ENCODE results near the gene TNK1.

Gene TNK1

DNA sequence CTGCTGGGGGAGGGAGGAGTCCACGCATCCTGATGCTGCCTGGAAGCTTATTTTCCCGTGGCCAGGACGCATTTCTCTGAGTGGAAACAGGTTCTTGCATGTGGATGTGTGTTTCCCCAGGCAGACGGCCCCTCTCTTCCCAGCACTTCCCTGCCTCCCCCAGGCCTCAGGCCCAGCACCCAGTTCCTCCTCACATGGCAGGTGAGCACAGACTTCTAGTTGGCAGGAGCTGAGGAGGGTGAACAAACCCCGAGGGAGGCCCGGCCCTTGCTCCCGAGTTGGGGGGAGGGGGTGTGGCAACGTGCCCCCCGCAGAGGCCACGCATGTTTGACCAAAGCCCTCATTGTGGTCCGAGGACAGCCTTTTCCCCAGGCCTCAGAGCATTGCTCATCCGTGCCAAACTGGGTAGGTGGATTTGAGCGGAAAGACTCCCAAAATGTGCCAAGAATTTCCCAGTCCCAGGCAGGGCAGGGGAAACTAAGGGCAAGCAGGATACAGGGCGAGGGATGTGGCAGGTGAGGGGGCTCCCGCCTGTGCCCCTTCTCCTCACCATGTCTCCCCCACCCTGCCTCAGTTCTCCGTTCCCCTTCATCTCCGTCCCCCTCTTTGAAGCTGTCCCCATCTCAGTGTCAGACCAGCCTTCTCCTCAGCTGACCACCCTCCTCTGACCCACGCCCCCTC is 37.7 kb downstream of the TNK1 start:
- peaks cover 27% of the 10 kb centered on the region for H3K36me3 ChIP-seq (ENCODE audit: insufficient read depth, low read depth, low read length)
- no peak overlapping the region for H3K4me3 ChIP-seq (ENCODE audit: low read length)
- H3K27me3 ChIP-seq (ENCODE audit: insufficient read depth, low read length): no peaks in the 10 kb centered on the region
- no peak overlapping the region for H3K27ac ChIP-seq (ENCODE audit: low read length)
- no peaks in the 10 kb centered on the region for H3K9me3 ChIP-seq (ENCODE audit: insufficient read depth, low read depth, low read length)
- H3K4me1 ChIP-seq (ENCODE audit: insufficient read depth, low read length): peaks cover 6% of the 10 kb centered on the region
- no peak overlapping the region for H3K9ac ChIP-seq (ENCODE audit: low read depth, low read length)

DNA sequence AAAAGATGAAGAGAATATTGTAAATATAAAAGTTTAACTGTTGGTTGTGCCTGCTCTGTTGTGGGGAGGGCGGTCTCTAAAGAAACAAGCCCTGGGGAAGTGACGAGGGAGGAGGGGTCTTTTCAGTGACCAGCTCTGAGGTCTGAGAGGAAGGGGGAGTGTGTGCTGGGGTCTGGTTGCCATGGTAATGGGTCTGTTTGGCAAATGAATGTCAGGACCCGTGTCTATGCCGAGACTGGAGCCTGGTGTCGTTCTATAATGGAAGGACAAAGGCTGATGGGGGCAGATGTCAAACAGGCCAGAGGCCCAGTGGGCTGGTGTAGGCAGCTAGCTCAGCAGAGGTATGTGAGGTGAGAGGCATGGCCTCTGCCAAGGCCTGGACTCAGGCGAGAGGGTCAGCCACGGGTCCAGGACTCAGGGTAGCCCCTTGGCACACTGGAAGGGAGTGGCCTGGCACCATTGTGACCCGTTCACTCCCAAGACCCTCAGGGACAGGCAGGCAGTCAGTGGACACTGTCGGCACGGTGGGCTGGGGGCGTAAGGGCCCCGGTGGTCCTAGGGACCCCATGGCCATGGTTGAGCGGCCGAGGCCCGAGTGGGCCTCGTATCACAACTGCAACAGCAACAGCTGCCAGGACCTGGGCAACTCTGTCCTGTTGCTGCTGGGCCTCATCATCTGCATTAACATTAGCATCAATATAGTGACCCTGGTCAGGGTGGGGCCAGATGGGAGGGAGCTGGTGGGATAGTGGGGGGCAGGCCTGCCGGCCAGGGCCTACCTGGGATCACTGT is 39.1 kb downstream of the TNK1 start, which contains the start of gene SPEM1:
TSS of gene SPEM1 (plus strand) at position 506 of the 792 bp plus-strand sequence. CDS start at position 567, 61 bp downstream.
- H3K4me3 ChIP-seq (ENCODE audit: low read length): no peak within 1 kb of the TSS
- no peak within 1 kb of the TSS for H3K9ac ChIP-seq (ENCODE audit: low read depth, low read length)
- no peaks in the 10 kb centered on the region for H3K9me3 ChIP-seq (ENCODE audit: insufficient read depth, low read depth, low read length)
- H3K27me3 ChIP-seq (ENCODE audit: insufficient read depth, low read length): no peaks in the 10 kb centered on the region
- peaks cover 22% of the 10 kb centered on the region for H3K36me3 ChIP-seq (ENCODE audit: insufficient read depth, low read depth, low read length)
- H3K27ac ChIP-seq (ENCODE audit: low read length): no peak within 1 kb of the TSS
- H3K4me1 ChIP-seq (ENCODE audit: insufficient read depth, low read length): peaks cover 6% of the 10 kb centered on the region

DNA sequence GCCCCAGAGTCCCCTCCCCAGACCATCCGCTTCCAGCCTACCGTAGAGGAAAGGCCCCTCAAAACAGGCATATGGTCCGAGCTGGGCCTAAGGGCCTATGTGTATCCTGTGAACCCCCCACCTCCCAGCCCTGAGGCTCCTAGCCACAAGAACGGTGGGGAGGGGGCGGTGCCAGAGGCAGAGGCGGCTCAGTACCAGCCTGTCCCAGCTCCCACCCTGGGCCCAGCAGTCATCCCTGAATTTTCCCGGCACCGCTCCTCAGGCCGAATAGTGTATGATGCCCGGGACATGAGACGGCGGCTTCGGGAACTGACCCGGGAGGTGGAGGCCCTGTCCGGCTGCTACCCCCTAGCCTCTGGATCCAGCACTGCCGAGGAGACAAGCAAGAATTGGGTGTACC is 40.3 kb downstream of the TNK1 start:
- Histone ChIP-seq H3K36me3 (ENCODE audit: insufficient read depth, low read depth, low read length) (peaks cover 11% of the 10 kb centered on the region), H3K27me3 (ENCODE audit: insufficient read depth, low read length) (no peaks in the 10 kb centered on the region), H3K4me3 (ENCODE audit: low read length) (no peak overlapping the region), H3K4me1 (ENCODE audit: insufficient read depth, low read length) (peaks cover 6% of the 10 kb centered on the region), H3K9me3 (ENCODE audit: insufficient read depth, low read depth, low read length) (no peaks in the 10 kb centered on the region), H3K27ac (ENCODE audit: low read length) (no peak overlapping the region), H3K9ac (ENCODE audit: low read depth, low read length) (no peak overlapping the region)

DNA sequence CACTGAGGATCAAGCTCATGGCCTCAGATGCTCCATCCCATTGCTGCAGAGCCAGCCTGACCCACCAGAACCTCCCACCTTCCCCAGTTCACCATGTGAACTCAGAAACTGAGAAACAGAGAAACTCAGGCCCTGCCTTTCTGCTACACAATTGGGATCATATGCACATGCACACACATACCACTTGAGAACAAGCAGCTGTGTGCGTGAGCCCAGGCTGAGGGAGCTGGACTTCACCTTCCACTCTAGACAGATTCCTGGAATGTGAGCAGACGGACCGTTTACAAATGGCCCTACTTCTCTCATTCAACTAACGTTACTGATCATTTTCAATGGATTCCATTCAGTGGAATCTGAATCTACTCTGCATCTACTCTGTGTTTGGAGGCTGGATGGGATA is 42.8 kb downstream of the TNK1 start:
- Histone ChIP-seq H3K36me3 (ENCODE audit: insufficient read depth, low read depth, low read length) (no peaks in the 10 kb centered on the region), H3K9me3 (ENCODE audit: insufficient read depth, low read depth, low read length) (no peaks in the 10 kb centered on the region), H3K4me1 (ENCODE audit: insufficient read depth, low read length) (peaks cover 2% of the 10 kb centered on the region), H3K27me3 (ENCODE audit: insufficient read depth, low read length) (no peaks in the 10 kb centered on the region), H3K27ac (ENCODE audit: low read length) (no peak overlapping the region), H3K9ac (ENCODE audit: low read depth, low read length) (no peak overlapping the region), H3K4me3 (ENCODE audit: low read length) (no peak overlapping the region)

DNA sequence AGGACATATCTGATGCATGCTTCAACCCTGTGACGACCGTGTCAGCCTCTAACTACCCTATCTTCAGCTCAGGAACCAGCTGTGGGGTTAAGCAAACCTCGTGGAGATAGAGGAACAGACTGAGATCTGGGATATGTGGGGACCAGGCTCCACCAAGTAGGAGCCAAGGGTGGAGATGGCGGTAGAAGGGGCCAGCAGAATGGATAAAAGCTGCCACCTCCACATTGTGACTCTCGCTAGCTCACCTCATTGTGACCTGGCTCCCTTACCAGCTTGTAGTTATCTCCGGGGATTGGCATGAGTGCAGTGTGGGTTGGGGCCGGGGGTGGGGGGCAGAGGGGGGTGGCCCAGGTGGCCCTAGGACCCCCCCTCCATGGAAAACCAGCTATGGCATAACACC is 44.4 kb downstream of the TNK1 start, which contains the start of gene SPEM2:
TSS of gene SPEM2 (plus strand) at position 301 of the 400 bp plus-strand sequence. CDS start at position 374, 73 bp downstream.
- no peaks in the 10 kb centered on the region for H3K9me3 ChIP-seq (ENCODE audit: insufficient read depth, low read depth, low read length)
- H3K4me1 ChIP-seq (ENCODE audit: insufficient read depth, low read length): no peaks in the 10 kb centered on the region
- H3K27me3 ChIP-seq (ENCODE audit: insufficient read depth, low read length): no peaks in the 10 kb centered on the region
- H3K27ac ChIP-seq (ENCODE audit: low read length): no peak within 1 kb of the TSS
- no peak within 1 kb of the TSS for H3K9ac ChIP-seq (ENCODE audit: low read depth, low read length)
- no peak within 1 kb of the TSS for H3K4me3 ChIP-seq (ENCODE audit: low read length)
- H3K36me3 ChIP-seq (ENCODE audit: insufficient read depth, low read depth, low read length): no peaks in the 10 kb centered on the region

DNA sequence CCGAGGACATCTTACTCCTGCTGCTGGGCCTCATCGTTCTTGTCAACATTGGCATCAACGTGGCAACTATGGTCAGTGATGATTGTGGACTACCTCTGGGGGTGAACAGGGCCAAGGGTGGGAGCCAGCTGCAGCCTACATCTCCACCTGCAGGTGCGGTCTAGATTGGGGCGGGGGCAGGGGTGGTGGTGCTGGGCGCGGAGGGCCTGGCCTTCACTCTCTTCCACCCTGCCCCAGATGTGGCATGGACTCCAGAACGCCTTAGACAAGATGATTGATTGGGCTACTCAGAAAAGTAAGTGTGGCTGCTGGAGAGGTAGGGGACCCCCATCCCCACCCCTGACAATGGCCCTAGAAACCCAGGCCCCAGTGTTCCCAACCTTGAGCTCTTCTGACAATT is 44.9 kb downstream of the TNK1 start:
- Histone ChIP-seq H3K4me3 (ENCODE audit: low read length) (no peak overlapping the region), H3K9me3 (ENCODE audit: insufficient read depth, low read depth, low read length) (no peaks in the 10 kb centered on the region), H3K4me1 (ENCODE audit: insufficient read depth, low read length) (no peaks in the 10 kb centered on the region), H3K27me3 (ENCODE audit: insufficient read depth, low read length) (no peaks in the 10 kb centered on the region), H3K27ac (ENCODE audit: low read length) (no peak overlapping the region), H3K36me3 (ENCODE audit: insufficient read depth, low read depth, low read length) (no peaks in the 10 kb centered on the region), H3K9ac (ENCODE audit: low read depth, low read length) (no peak overlapping the region)

DNA sequence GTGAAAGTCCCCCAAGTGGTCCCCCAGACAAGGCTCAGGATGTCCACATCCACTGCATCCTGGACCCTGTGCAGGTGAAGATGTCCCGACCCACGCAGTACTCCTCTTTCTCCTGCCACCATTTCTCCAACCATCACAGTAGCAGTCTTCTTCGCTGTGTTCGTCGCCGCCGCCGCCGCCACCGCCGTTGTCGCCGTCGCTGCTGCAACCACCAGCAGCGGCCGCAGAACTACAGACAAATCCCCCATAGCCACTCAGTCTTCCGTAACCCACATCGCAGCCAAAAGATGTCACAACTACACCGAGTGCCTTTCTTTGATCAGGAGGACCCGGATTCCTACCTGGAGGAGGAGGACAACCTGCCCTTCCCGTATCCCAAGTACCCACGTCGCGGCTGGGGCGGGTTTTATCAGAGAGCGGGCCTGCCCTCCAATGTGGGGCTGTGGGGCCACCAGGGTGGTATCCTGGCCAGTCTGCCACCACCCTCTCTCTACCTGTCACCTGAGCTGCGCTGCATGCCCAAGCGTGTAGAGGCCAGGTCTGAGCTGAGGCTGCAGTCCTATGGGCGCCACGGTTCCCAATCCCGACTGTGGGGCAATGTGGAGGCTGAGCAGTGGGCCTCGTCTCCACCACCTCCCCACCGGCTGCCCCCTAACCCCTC is 45.4 kb downstream of the TNK1 start:
- H3K4me1 ChIP-seq (ENCODE audit: insufficient read depth, low read length): no peaks in the 10 kb centered on the region
- no peak overlapping the region for H3K4me3 ChIP-seq (ENCODE audit: low read length)
- no peaks in the 10 kb centered on the region for H3K36me3 ChIP-seq (ENCODE audit: insufficient read depth, low read depth, low read length)
- no peak overlapping the region for H3K27ac ChIP-seq (ENCODE audit: low read length)
- H3K9ac ChIP-seq (ENCODE audit: low read depth, low read length): no peak overlapping the region
- H3K27me3 ChIP-seq (ENCODE audit: insufficient read depth, low read length): no peaks in the 10 kb centered on the region
- no peaks in the 10 kb centered on the region for H3K9me3 ChIP-seq (ENCODE audit: insufficient read depth, low read depth, low read length)

DNA sequence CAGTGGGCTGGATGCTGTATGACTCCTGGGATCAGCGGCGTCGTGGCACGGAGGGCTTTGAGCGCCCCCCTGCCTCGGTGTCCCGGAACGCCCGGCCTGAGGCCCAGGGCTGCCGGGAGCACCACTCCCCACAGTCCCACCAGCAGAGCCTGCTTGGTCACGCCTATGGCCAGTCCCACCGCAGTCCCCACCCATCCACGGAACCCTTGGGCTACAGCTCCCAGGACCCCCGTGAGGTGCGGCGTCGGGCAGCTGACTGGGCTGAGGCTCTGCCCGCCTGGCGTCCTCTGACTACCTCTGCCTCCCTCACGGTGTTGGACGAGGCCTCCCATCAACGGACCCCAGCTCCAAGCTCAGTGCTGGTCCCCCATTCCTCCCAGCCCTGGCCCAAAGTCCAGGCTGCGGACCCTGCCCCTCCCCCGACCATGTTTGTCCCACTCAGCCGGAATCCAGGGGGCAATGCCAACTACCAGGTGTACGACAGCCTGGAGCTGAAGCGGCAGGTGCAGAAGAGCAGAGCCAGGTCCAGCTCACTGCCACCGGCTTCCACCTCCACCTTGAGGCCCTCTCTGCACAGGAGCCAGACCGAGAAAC is 46.1 kb downstream of the TNK1 start:
- Histone ChIP-seq H3K9me3 (ENCODE audit: insufficient read depth, low read depth, low read length) (no peaks in the 10 kb centered on the region), H3K9ac (ENCODE audit: low read depth, low read length) (no peak overlapping the region), H3K27ac (ENCODE audit: low read length) (no peak overlapping the region), H3K4me1 (ENCODE audit: insufficient read depth, low read length) (no peaks in the 10 kb centered on the region), H3K4me3 (ENCODE audit: low read length) (no peak overlapping the region), H3K36me3 (ENCODE audit: insufficient read depth, low read depth, low read length) (no peaks in the 10 kb centered on the region), H3K27me3 (ENCODE audit: insufficient read depth, low read length) (no peaks in the 10 kb centered on the region)

DNA sequence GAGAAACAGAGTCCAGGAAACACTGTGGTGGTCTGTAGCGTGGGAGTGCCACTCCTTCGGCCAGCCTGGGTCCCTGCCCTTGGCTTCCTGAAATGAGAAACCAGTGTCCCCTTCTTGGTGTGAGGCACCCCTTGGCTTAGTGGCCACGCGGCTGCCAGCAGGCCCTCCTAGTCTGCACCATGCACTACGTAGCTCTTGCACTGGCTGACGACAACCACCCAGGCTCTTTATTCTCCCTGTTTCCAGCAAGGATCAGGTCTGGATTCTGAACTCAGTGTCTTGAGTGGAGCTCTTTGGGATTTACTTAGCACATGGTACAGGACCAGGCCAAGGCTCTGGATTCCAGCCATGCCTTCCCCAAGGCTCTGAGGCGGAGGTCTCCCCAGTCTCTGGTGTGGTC is 46.7 kb downstream of the TNK1 start:
- Histone ChIP-seq H3K4me3 (ENCODE audit: low read length) (no peak overlapping the region), H3K36me3 (ENCODE audit: insufficient read depth, low read depth, low read length) (no peaks in the 10 kb centered on the region), H3K4me1 (ENCODE audit: insufficient read depth, low read length) (no peaks in the 10 kb centered on the region), H3K9ac (ENCODE audit: low read depth, low read length) (no peak overlapping the region), H3K27ac (ENCODE audit: low read length) (no peak overlapping the region), H3K9me3 (ENCODE audit: insufficient read depth, low read depth, low read length) (no peaks in the 10 kb centered on the region), H3K27me3 (ENCODE audit: insufficient read depth, low read length) (no peaks in the 10 kb centered on the region)

DNA sequence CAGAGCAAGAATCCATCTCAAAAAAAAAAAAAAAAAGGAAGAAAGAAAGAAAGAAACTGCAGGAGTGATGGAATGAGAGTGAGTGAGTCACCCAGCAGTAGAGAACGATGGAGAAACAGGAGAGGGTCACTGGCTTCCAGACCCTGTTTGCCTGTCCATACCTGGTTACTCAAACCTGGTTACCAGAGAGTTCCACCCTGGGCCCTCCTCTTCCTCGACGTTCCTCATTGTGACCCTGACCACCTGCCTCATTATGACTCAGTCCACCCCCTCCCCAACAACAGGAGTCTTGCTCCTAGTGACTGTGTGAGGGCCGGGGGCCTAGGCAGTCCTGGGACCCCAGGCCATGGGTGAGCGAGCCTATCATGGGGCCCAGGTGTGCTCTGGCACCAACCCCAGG is 47.7 kb downstream of the TNK1 start, which contains the start of gene SPEM3:
TSS of gene SPEM3 (plus strand) at position 301 of the 400 bp plus-strand sequence. CDS start at position 347, 46 bp downstream.
- Histone ChIP-seq H3K9ac (ENCODE audit: low read depth, low read length) (no peak within 1 kb of the TSS), H3K27me3 (ENCODE audit: insufficient read depth, low read length) (no peaks in the 10 kb centered on the region), H3K9me3 (ENCODE audit: insufficient read depth, low read depth, low read length) (no peaks in the 10 kb centered on the region), H3K4me3 (ENCODE audit: low read length) (no peak within 1 kb of the TSS), H3K27ac (ENCODE audit: low read length) (no peak within 1 kb of the TSS), H3K4me1 (ENCODE audit: insufficient read depth, low read length) (no peaks in the 10 kb centered on the region), H3K36me3 (ENCODE audit: insufficient read depth, low read depth, low read length) (no peaks in the 10 kb centered on the region)

DNA sequence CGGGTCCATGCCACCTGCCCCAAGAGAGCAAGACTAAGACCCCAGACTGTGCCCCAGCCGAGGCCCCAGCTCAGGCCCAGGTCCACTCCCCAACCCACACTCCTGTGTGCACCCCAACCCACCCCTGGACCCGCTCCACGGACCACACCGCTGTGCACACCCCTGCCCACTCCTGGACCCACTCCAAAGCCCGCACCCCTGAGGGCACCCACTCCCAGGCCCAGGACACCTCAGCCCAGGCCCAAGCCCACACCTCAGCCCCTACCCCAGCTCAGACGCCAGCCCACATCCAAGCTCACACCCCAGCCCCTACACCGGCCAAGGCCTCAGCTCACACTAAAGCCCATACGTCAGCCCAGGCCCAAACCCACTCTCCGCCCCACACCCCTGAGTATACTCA is 48.8 kb downstream of the TNK1 start:
- no peak overlapping the region for H3K27ac ChIP-seq (ENCODE audit: low read length)
- no peaks in the 10 kb centered on the region for H3K4me1 ChIP-seq (ENCODE audit: insufficient read depth, low read length)
- no peak overlapping the region for H3K4me3 ChIP-seq (ENCODE audit: low read length)
- H3K9ac ChIP-seq (ENCODE audit: low read depth, low read length): no peak overlapping the region
- H3K27me3 ChIP-seq (ENCODE audit: insufficient read depth, low read length): no peaks in the 10 kb centered on the region
- no peaks in the 10 kb centered on the region for H3K9me3 ChIP-seq (ENCODE audit: insufficient read depth, low read depth, low read length)
- H3K36me3 ChIP-seq (ENCODE audit: insufficient read depth, low read depth, low read length): no peaks in the 10 kb centered on the region
